Mucosa of descending colon (tissue), 3 donors: ENCODE results near the gene VOPP1. TPM values are rescaled to one million over a fixed set of nuclear protein-coding genes. Genes with fewer than 3 reads are reported as not detected.

ENCODE experiments used
- ATAC-seq: fragments of 200-7000 bp; cut with Tn5 transposase; one replicate; pipeline ENCODE4 v1.9.1; 2020; ENCODE audit warnings: mild to moderate bottlenecking, moderate library complexity
- DNase-seq, 3 donors: peaks; one replicate each; pipeline ENCODE4 v3.0.0-alpha.2; 2020
- H3K36me3 ChIP-seq: fragments of 200-600 bp; one replicate; pipeline ENCODE4 v1.8.0; 2021; ENCODE audit warnings: low read depth, mild to moderate bottlenecking
- H3K4me1 ChIP-seq: fragments of 200-600 bp; one replicate; pipeline ENCODE4 v1.8.0; 2021; ENCODE audit warnings: low read depth, mild to moderate bottlenecking
- H3K4me3 ChIP-seq: fragments of 200-600 bp; one replicate; pipeline ENCODE4 v1.8.0; 2021; ENCODE audit warnings: mild to moderate bottlenecking
- H3K9me3 ChIP-seq: fragments of 200-600 bp; one replicate; pipeline ENCODE4 v1.8.0; 2021; ENCODE audit warnings: mild to moderate bottlenecking
- CTCF ChIP-seq: fragments of 200-600 bp; IDR thresholded peaks from one replicate; pipeline ENCODE4 v1.8.0; 2022; ENCODE audit warnings: antibody characterized with exemption, mild to moderate bottlenecking
- intact Hi-C, 2 donors: fragments of 100-400 bp; cut with DNase I in 1 of 2; cut with micrococcal nuclease in 1 of 2; formaldehyde crosslinking; loops; one replicate each; pipeline versions ENCODE4 v1.11.0 to v1.11.1; 2022; cut with DNase I, micrococcal nuclease
- total RNA-seq, 3 donors: library from RNA; stranded (reverse); fragmentation: NEBNext Ultra II Directional in 2 of 3; extraction: Animal tissue kit (Norgen Biotek cat#: 25700) in 2 of 3; gene quantifications; one replicate each; pipeline versions ENCODE4 v1.2.1 to v1.2.4, GENCODE V29; 2021 to 2023
- donor health status: DM: no; HTN: no; CAD: no; lungs with moderate emphysema.
- donor health status: DM: no; HTN: no; CAD: no.
- donor health status: DM: no; HTN: yes; CAD: no.

VOPP1 gene
- total RNA-seq, 3 donors from 2014 or later, result 57.8 to 83.5 (median 75.2) TPM

DNA sequence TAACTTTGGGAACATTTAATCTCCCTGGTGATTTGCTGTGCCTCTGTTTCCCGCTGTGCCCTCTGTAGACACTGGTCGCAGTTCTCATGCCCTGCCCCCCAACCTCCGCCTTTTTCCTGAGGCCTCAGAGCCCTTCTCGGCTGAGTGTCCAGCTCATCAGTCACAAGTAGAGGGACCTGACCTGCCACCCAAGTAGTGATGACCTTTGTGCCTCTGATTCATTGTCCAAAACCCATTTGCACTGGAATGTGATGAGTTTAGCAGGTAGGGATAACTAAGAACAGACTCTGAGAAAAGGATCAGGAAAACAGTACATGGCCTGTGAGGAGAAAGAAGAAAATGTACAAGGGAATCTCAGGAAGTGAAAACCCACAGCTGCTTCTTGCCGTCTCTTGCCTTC lies 148.4 kb downstream of the VOPP1 start:
- no peak for DNase-seq
- no peak for ATAC-seq
- no peak for TF ChIP-seq CTCF
- no peaks in the 10 kb centered on the region for H3K36me3 ChIP-seq
- no peaks in the 10 kb centered on the region for H3K4me1 ChIP-seq
- intact Hi-C loops, result no loop called here
- H3K9me3 ChIP-seq, result no peaks in the 10 kb centered on the region
- no peak overlapping the region for H3K4me3 ChIP-seq

DNA sequence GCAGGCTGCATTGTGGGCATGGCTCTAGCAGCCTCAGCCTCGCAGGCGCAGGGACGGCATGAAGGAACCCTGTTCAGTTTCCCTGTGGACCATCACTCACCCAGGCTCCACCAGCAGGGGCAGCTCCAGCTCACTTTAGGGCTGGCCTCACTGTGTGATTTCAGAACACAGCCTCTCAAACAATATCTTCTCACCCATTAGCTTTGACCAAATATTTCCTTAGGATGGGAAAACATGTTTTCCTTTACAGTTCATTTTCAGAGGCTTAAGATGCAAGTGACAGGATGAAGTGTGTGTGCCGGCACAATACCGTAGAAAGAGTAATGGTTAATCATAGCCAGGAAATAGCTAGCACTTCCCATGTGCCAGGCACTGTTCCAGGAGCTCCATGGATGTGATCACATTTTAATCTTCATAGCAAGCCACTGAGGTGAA lies 149.0 kb downstream of the VOPP1 start:
- Histone ChIP-seq H3K9me3 (no peaks in the 10 kb centered on the region), H3K36me3 (no peaks in the 10 kb centered on the region), H3K4me1 (no peaks in the 10 kb centered on the region), H3K4me3 (no peak overlapping the region)
- intact Hi-C loops, result no loop called here
- no peak for TF ChIP-seq CTCF
- no peak for ATAC-seq
- no peak for DNase-seq

Other genes with a start within 250 kb of the VOPP1 start
- 10 to 100 TPM; 15.3 to 18.0 (median 17.1) TPM for gene LANCL2, start 207.2 kb downstream of the VOPP1 start, total RNA-seq